Endodermal cell (in vitro differentiated cells): ENCODE data around the gene RBBP6. TPM values are rescaled to one million over a fixed set of nuclear protein-coding genes. Genes with fewer than 3 reads are reported as not detected.

ENCODE experiments used
- DNase-seq: peaks from one replicate; pipeline ENCODE4 v3.0.0-alpha.2; 2017
- H3K27ac ChIP-seq: 2 replicates; pipeline ENCODE4 v1.5.1; 2013; ENCODE audit warnings: mild to moderate bottlenecking, low read depth, low read length, moderate library complexity
- H3K27me3 ChIP-seq: 2 replicates; pipeline ENCODE4 v1.6.1; 2013; ENCODE audit warnings: mild to moderate bottlenecking, low read length, moderate library complexity; ENCODE audit not compliant: insufficient read depth, control insufficient read depth, poor library complexity, severe bottlenecking
- H3K36me3 ChIP-seq: 2 replicates; pipeline ENCODE4 v1.7.0; 2013; ENCODE audit warnings: mild to moderate bottlenecking, low read length, moderate library complexity; ENCODE audit not compliant: control insufficient read depth, insufficient read depth
- H3K4me1 ChIP-seq: one replicate; pipeline ENCODE4 v1.7.0; 2013; ENCODE audit warnings: low read length; ENCODE audit not compliant: control insufficient read depth, insufficient read depth
- H3K4me3 ChIP-seq: 2 replicates; pipeline ENCODE4 v1.5.1; 2013; ENCODE audit warnings: mild to moderate bottlenecking, low read length, moderate library complexity
- H3K9ac ChIP-seq: 2 replicates; pipeline ENCODE4 v1.6.1; 2013; ENCODE audit warnings: mild to moderate bottlenecking, low read length, moderate library complexity; ENCODE audit not compliant: poor library complexity, severe bottlenecking; ENCODE audit errors: extremely low read depth
- H3K9me3 ChIP-seq: 2 replicates; pipeline ENCODE4 v1.6.1; 2013; ENCODE audit warnings: mild to moderate bottlenecking, low read length, moderate library complexity; ENCODE audit not compliant: control insufficient read depth
- H3K27ac Mint-ChIP-seq: 2 replicates; pipeline ENCODE4 v1.8.0; 2020; ENCODE audit warnings: mixed read lengths
- H3K27me3 Mint-ChIP-seq: 2 replicates; pipeline ENCODE4 v1.8.0; 2021; ENCODE audit warnings: mild to moderate bottlenecking, mixed read lengths; ENCODE audit not compliant: insufficient read depth
- H3K36me3 Mint-ChIP-seq: 2 replicates; pipeline ENCODE4 v1.8.0; 2020; ENCODE audit warnings: low read depth, mixed read lengths
- H3K4me1 Mint-ChIP-seq: 2 replicates; pipeline ENCODE4 v1.8.0; 2020; ENCODE audit warnings: mixed read lengths
- H3K4me3 Mint-ChIP-seq: 2 replicates; pipeline ENCODE4 v1.8.0; 2020; ENCODE audit warnings: mild to moderate bottlenecking, moderate library complexity, mixed read lengths
- H3K9me3 Mint-ChIP-seq: 2 replicates; pipeline ENCODE4 v1.8.0; 2020; ENCODE audit warnings: mild to moderate bottlenecking, mixed read lengths
- WGBS, 2 experiments: methylation state at CpG; one replicate each; pipeline versions ENCODE4 v1.1.5 to v1.1.7; 2013; ENCODE audit warnings: missing lambda C conversion rate in 2 of 2, mixed read lengths in 1 of 2; ENCODE audit not compliant: insufficient coverage in 1 of 2, insufficient read length in 1 of 2; 5-methylcytosine and 5-hydroxymethylcytosine counted together
- total RNA-seq, 2 donors: library from RNA; stranded (reverse); fragmentation: NEBNext Ultra II Directional in 1 of 2; extraction: Animal tissue kit (Norgen Biotek cat#: 25700) in 1 of 2; gene quantifications; 2 replicates in 1 of 2; 3 replicates in 1 of 2; pipeline ENCODE4 v1.2.1, GENCODE V29; 2021
- TF ChIP-seq, protein P1 (sequence below): fragments of 200-600 bp; sonication (generic); conservative IDR thresholded peaks from 2 replicates; pipeline ENCODE4 v1.5.0; 2021; ENCODE audit warnings: antibody characterized with exemption, mild to moderate bottlenecking

The RBBP6 gene
- total RNA-seq, 2 donors from 2014 or later, result 70.3 to 76.6 TPM

DNA sequence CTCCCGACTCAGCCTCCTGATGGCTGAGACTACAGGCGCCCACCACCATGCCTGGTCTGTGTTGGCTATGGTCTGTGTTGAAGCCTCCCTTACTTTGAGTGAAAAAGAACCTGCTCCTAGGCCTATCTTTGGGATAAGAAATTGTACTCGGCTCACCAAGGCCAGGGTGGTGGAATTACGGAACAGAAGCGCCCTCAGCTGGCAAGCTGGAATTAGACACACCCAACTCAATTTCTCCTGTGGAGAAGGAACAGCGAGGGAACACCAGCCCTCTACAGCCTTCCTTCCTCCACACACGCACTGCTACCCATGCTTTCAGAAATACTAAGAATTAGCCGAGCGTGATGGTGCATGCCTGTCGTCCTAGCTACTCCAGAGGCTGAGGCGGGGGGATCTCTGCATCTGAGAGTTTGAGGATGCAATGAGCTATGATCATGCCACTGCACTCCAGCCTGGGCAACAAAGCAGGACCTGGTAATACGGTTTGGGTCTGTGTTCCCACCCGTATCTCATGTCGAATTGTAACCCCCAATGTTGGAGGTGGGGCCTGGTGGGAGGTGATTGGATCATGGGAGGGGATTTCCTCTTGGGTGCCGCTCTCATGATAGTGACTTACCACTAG, 40.1 kb upstream of the RBBP6 start:
- DNase-seq, result peak; percentile 92
- Histone ChIP-seq H3K4me1 (no peaks in the 10 kb centered on the region), H3K27me3 (no peaks in the 10 kb centered on the region), H3K27ac (no peak overlapping the region), H3K9ac (no peak overlapping the region), H3K9me3 (no peaks in the 10 kb centered on the region), H3K4me3 (no peak overlapping the region), H3K36me3 (no peaks in the 10 kb centered on the region)
- Mint-ChIP-seq H3K27ac (no peak overlapping the region), H3K36me3 (no peaks in the 10 kb centered on the region), H3K4me1 (peaks cover 13% of the 10 kb centered on the region), H3K4me3 (no peak overlapping the region), H3K9me3 (no peaks in the 10 kb centered on the region), H3K27me3 (peaks cover 13% of the 10 kb centered on the region)
- WGBS, 2 experiments, result 26 to 37% methylated on average over 13 to 15 of the region's 15 CpGs
- TF ChIP-seq, protein P1, sequence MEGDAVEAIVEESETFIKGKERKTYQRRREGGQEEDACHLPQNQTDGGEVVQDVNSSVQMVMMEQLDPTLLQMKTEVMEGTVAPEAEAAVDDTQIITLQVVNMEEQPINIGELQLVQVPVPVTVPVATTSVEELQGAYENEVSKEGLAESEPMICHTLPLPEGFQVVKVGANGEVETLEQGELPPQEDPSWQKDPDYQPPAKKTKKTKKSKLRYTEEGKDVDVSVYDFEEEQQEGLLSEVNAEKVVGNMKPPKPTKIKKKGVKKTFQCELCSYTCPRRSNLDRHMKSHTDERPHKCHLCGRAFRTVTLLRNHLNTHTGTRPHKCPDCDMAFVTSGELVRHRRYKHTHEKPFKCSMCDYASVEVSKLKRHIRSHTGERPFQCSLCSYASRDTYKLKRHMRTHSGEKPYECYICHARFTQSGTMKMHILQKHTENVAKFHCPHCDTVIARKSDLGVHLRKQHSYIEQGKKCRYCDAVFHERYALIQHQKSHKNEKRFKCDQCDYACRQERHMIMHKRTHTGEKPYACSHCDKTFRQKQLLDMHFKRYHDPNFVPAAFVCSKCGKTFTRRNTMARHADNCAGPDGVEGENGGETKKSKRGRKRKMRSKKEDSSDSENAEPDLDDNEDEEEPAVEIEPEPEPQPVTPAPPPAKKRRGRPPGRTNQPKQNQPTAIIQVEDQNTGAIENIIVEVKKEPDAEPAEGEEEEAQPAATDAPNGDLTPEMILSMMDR, result peak; percentile 89

DNA sequence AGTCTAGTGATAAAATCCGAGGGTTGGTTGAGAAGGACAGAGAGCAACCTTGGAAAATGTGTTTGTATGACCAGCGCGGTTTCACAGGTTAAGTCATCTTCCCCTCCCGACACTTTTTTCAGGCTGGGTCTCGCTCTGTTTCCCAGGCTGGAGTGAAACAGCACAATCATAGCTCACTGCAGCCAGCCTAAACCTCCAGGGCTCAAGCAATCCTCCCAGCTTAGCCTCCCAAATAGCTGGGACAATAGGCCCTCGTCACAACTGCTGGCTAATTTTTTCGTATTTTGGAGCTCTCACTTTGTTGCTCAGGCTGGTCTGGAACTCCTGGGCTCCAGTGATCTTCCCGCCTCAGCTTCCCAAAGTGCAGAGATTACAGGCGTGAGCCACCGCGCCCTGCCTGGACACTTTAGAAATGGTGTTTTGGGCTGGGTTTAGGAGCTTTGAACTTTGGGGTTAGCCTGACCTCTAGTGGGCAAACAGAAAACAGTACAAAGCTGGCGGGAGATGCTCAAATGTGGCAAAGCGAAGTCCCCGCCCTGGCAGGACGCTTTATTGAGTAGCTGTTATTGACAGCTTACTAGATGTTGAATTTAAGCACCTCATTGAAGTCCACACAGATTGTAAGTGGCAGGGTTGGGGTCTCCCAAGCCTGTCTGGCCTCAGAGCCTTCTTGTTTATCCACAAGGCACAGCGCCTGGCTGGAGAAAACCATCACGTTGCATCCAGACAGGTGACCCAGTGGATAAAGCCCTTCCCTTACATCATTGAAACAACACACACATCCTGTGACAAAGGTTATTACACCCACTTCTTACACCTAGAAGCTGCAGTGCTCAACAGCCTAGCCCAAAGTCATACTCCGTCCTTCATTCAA, 34.7 kb upstream of the RBBP6 start:
- Mint-ChIP-seq H3K9me3 (peaks cover 5% of the 10 kb centered on the region), H3K27ac (no peak overlapping the region), H3K36me3 (no peaks in the 10 kb centered on the region), H3K4me1 (no peaks in the 10 kb centered on the region), H3K4me3 (no peak overlapping the region), H3K27me3 (peaks cover 23% of the 10 kb centered on the region)
- H3K27ac ChIP-seq, result no peak overlapping the region
- WGBS, 2 experiments, result 49 to 52% methylated on average over 16 to 18 of the region's 18 CpGs
- H3K9ac ChIP-seq, result no peak overlapping the region
- no peaks in the 10 kb centered on the region for H3K4me1 ChIP-seq
- no peaks in the 10 kb centered on the region for H3K9me3 ChIP-seq
- peaks cover 8% of the 10 kb centered on the region for H3K27me3 ChIP-seq
- TF ChIP-seq, protein P1, result peak; percentile 89
- no peak overlapping the region for H3K4me3 ChIP-seq
- peak; percentile 88 for DNase-seq
- no peaks in the 10 kb centered on the region for H3K36me3 ChIP-seq

DNA sequence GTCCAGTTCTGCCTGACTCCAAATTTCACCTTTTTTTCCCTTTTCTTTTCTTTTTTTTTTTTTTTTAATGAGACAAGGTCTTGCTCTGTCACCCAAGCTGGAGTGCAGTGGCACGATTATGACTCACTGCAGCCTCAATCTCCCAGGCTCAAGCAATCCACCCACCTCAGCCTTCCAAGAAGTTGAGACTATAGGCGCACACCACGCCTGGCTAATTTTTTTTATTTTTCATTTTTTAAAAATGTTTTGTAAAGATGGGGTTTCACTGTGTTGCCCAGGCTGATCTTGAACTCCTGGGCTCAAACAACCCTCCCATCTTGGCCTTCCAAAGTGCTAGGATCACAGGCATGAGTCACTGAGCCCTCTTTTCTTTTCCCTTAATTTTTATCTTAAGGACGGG, 33.4 kb upstream of the RBBP6 start:
- H3K27me3 Mint-ChIP-seq, result peaks cover 17% of the 10 kb centered on the region
- WGBS, 2 experiments, result 88 to 91% methylated on average over 2 of the region's 4 CpGs
- H3K27ac ChIP-seq, result no peak overlapping the region

More for the DNA sequence above, 33.4 kb upstream of the RBBP6 start:
- H3K4me1 Mint-ChIP-seq, result no peaks in the 10 kb centered on the region
- Histone ChIP-seq H3K9me3 (no peaks in the 10 kb centered on the region), H3K4me3 (no peak overlapping the region), H3K27me3 (peaks cover 8% of the 10 kb centered on the region), H3K9ac (no peak overlapping the region), H3K36me3 (no peaks in the 10 kb centered on the region), H3K4me1 (no peaks in the 10 kb centered on the region)
- TF ChIP-seq, protein P1, result no peak
- no peak overlapping the region for H3K27ac Mint-ChIP-seq
- H3K4me3 Mint-ChIP-seq, result no peak overlapping the region
- H3K36me3 Mint-ChIP-seq, result no peaks in the 10 kb centered on the region
- peaks cover 5% of the 10 kb centered on the region for H3K9me3 Mint-ChIP-seq
- DNase-seq, result no peak
